Uterus (tissue), 4 donors: ENCODE measurements around the gene ZNF565. TPM values are rescaled to one million over a fixed set of nuclear protein-coding genes. Genes with fewer than 3 reads are reported as not detected.

Experiments
- small RNA-seq: library from RNA; depleted of rRNA; stranded (forward); fragments of <200 nt; gene quantifications from one replicate; pipeline ENCODE3, GENCODE V24; 2016
- total RNA-seq, 4 donors: library from RNA; depleted of rRNA in 3 of 4; stranded (reverse); fragments of >200 nt in 3 of 4; gene quantifications; one replicate each; pipeline versions ENCODE4 v1.1.0 to v1.2.4, GENCODE V29; 2014 to 2023
- donor health status: DM: yes; HTN: yes; CAD: no.

ZNF565 gene
- total RNA-seq, 4 donors from 2014 or later, result 1.5 to 20.8 (median 6.1) TPM

Small RNA genes lying within 50 kb of the gene (small RNA-seq; reads per million reads assigned to genes)
- not detected for gene RF00019

Other genes with a start within 250 kb of the ZNF565 start
- 10 to 100 TPM; 23.8 to 80.0 (median 43.1) TPM for gene SDHAF1, start 219.5 kb downstream of the ZNF565 start, total RNA-seq
- 1 to 10 TPM in 1 of 4 donors, under 1 TPM in 1, not detected in 2; 0.24 to 1.7 TPM for gene SYNE4, start 205.9 kb downstream of the ZNF565 start, total RNA-seq
- 10 to 100 TPM; 10.0 to 18.5 (median 17.0) TPM for gene ALKBH6, start 200.5 kb downstream of the ZNF565 start, total RNA-seq
- 10 to 100 TPM in 3 of 4 donors, 1 to 10 TPM in 1; 4.4 to 82.5 (median 34.8) TPM for gene CLIP3, start 181.8 kb downstream of the ZNF565 start, total RNA-seq
- 1 to 10 TPM in 3 of 4 donors, not detected in 1; 4.6 to 6.5 (median 6.2) TPM for gene THAP8, start 160.4 kb downstream of the ZNF565 start, total RNA-seq
- 1 to 10 TPM in 2 of 4 donors, not detected in 2; 2.4 to 5.8 TPM for gene WDR62, start 159.8 kb downstream of the ZNF565 start, total RNA-seq
- not detected for gene OVOL3, start 103.5 kb downstream of the ZNF565 start, total RNA-seq
- gene POLR2I, start 99.8 kb downstream of the ZNF565 start, total RNA-seq, result 10 to 100 TPM in 3 of 4 donors, 1 to 10 TPM in 1; 8.2 to 69.8 (median 25.2) TPM
- 100 to 1,000 TPM; 118 to 196 (median 154) TPM for gene TBCB, start 99.2 kb downstream of the ZNF565 start, total RNA-seq
- gene CAPNS1, start 74.6 kb downstream of the ZNF565 start, total RNA-seq, result 100 to 1,000 TPM; 134 to 511 (median 179) TPM
- gene COX7A1, start 62.2 kb downstream of the ZNF565 start, total RNA-seq, result 100 to 1,000 TPM in 2 of 4 donors, 10 to 100 TPM in 1, 1 to 10 TPM in 1; 4.7 to 235 (median 65.2) TPM
- gene ZNF146, start 441 bp upstream of the ZNF565 start, total RNA-seq, result 100 to 1,000 TPM in 1 of 4 donors, 10 to 100 TPM in 3; 54.7 to 238 (median 84.2) TPM
- 10 to 100 TPM in 2 of 4 donors, 1 to 10 TPM in 2; 3.3 to 28.7 (median 9.0) TPM for gene ZFP14, start 164.5 kb upstream of the ZNF565 start, total RNA-seq
- gene ZFP82, start 204.0 kb upstream of the ZNF565 start, total RNA-seq, result 10 to 100 TPM in 2 of 4 donors, 1 to 10 TPM in 1, under 1 TPM in 1; 0.88 to 29.9 (median 8.3) TPM